GM12892 (cell line): ENCODE measurements around the gene MIF.

Source experiments
- POLR2A ChIP-seq: IDR thresholded peaks from 2 replicates; pipeline ENCODE4 v1.6.1; 2011; ENCODE audit warnings: low read depth, low read length, control low read depth
- POLR2AphosphoS5 ChIP-seq: IDR thresholded peaks from 2 replicates; pipeline ENCODE4 v1.6.1; 2011; ENCODE audit warnings: low read depth, low read length, control low read depth

DNA sequence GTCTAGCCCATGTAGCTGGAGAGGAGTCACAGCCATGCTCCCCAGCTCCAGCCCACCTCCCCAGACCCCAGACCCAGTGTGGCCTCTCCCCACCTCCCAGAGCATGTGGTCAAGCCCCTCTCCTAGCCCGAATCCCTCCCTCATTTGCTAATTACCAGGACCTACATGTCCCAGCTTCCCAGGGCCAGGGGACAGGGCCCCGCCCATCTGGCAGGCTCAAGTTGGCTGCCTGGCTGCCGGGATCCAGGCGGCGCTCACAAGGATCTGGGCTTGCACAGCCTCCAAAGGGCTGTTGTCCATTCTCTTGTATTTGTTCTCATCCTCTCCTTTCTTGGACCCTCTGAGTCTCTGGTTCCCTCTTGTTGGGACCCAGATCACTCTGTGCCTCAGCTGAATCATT, 4.6 kb upstream of the MIF start:
- TF ChIP-seq POLR2AphosphoS5: no peak
- TF ChIP-seq POLR2A: no peak
